ENCODE data around the gene TRAF3.
"Not testable (repeated sequence)": the region's sequence is repeated elsewhere in the genome, so short reads cannot be mapped to it uniquely, and the experiment has no call there.

The TRAF3 gene

GRCh38 chr14:102867826-102868580 is 90.8 kb downstream of the TRAF3 start:
- DNase-seq = no peak

GRCh38 chr14:102868956-102869547 is 91.8 kb downstream of the TRAF3 start:
- DNase-seq = no peak

GRCh38 chr14:102870246-102870645 is 93.0 kb downstream of the TRAF3 start:
- DNase-seq = no peak

GRCh38 chr14:102870994-102871831 is 94.0 kb downstream of the TRAF3 start:
- DNase-seq = no peak

- DNase-seq = no peak
Measured at GRCh38 chr14:102872020-102872419, 94.8 kb downstream of the TRAF3 start.

GRCh38 chr14:102873131-102873530 is 95.9 kb downstream of the TRAF3 start:
- DNase-seq = no peak

GRCh38 chr14:102873546-102874061 is 96.4 kb downstream of the TRAF3 start:
- no peak for DNase-seq

GRCh38 chr14:102875652-102876051 is 98.4 kb downstream of the TRAF3 start:
- DNase-seq = no peak

GRCh38 chr14:102877511-102877910 is 100.3 kb downstream of the TRAF3 start:
- DNase-seq = not testable (repeated sequence)

GRCh38 chr14:102878174-102878969 is 101.1 kb downstream of the TRAF3 start:
- DNase-seq = no peak

GRCh38 chr14:102878970-102879460 is 101.8 kb downstream of the TRAF3 start:
- DNase-seq = no peak

- DNase-seq = no peak
Measured at GRCh38 chr14:102882226-102882906, 105.1 kb downstream of the TRAF3 start.

GRCh38 chr14:102883089-102883541 is 105.9 kb downstream of the TRAF3 start:
- DNase-seq = no peak

- no peak for DNase-seq
Measured at GRCh38 chr14:102883554-102883953, 106.3 kb downstream of the TRAF3 start.

GRCh38 chr14:102885737-102886447 is 108.6 kb downstream of the TRAF3 start:
- DNase-seq = no peak

GRCh38 chr14:102888748-102889147 is 111.5 kb downstream of the TRAF3 start:
- DNase-seq = no peak

GRCh38 chr14:102889615-102890014 is 112.4 kb downstream of the TRAF3 start:
- DNase-seq = no peak

GRCh38 chr14:102891111-102891510 is 113.9 kb downstream of the TRAF3 start:
- DNase-seq = no peak

- no peak for DNase-seq
Measured at GRCh38 chr14:102891556-102891955, 114.3 kb downstream of the TRAF3 start.

- DNase-seq = no peak
Measured at GRCh38 chr14:102892651-102893050, 115.4 kb downstream of the TRAF3 start.

GRCh38 chr14:102893452-102893851 is 116.2 kb downstream of the TRAF3 start:
- DNase-seq = no peak

Data from activated gamma-delta T cell treated with Interleukin-2 at 50 U/mL for 16 hours (primary cell).